Activated CD4-positive, alpha-beta T cell treated with anti-CD3 and anti-CD28 coated beads, Interleukin-2, Interleukin-6, amounts not matched to agents 100 ng/mL and 50 ng/mL, durations not matched to agents 16 hours and 8 hours (primary cell): ENCODE results near the gene TEX10.
"Not testable (repeated sequence)": the region's sequence is repeated elsewhere in the genome, so short reads cannot be mapped to it uniquely, and the experiment has no call there.

ENCODE experiments used
- DNase-seq: peaks from one replicate; pipeline ENCODE4 v3.0.0-alpha.2; 2020

The TEX10 gene

GRCh38 chr9:100352727-100353505 is at the start of gene TEX10:
Gene TEX10, minus strand, starts transcription at chr9:100352942. Its CDS starts 3,579 bp downstream, at chr9:100349363.
- DNase-seq = peak; percentile 94

- DNase-seq = no peak
Measured at GRCh38 chr9:100401042-100401441, 48.3 kb upstream of the TEX10 start.

- no peak for DNase-seq
Measured at GRCh38 chr9:100397529-100398266, 45.0 kb upstream of the TEX10 start.

- DNase-seq = no peak
Measured at GRCh38 chr9:100396769-100397168, 44.0 kb upstream of the TEX10 start.

- no peak for DNase-seq
Measured at GRCh38 chr9:100394816-100395215, 42.1 kb upstream of the TEX10 start.

- DNase-seq = no peak
Measured at GRCh38 chr9:100394032-100394695, 41.4 kb upstream of the TEX10 start.

- DNase-seq = not testable (repeated sequence)
Measured at GRCh38 chr9:100392989-100393388, 40.2 kb upstream of the TEX10 start.

- DNase-seq = no peak
Measured at GRCh38 chr9:100379862-100380261, 27.1 kb upstream of the TEX10 start.

GRCh38 chr9:100377015-100377414 is 24.3 kb upstream of the TEX10 start:
- DNase-seq = no peak

GRCh38 chr9:100375658-100376057 is 22.9 kb upstream of the TEX10 start:
- no peak for DNase-seq

GRCh38 chr9:100372648-100373047 is 19.9 kb upstream of the TEX10 start:
- DNase-seq = no peak

- DNase-seq = no peak
Measured at GRCh38 chr9:100370064-100370723, 17.5 kb upstream of the TEX10 start.

GRCh38 chr9:100368672-100369071 is 15.9 kb upstream of the TEX10 start:
- DNase-seq = no peak

- DNase-seq = no peak
Measured at GRCh38 chr9:100366121-100366520, 13.4 kb upstream of the TEX10 start.

- DNase-seq = no peak
Measured at GRCh38 chr9:100364013-100364412, 11.3 kb upstream of the TEX10 start.

- no peak for DNase-seq
Measured at GRCh38 chr9:100359057-100359456, 6.3 kb upstream of the TEX10 start.

- no peak for DNase-seq
Measured at GRCh38 chr9:100357501-100357900, 4.8 kb upstream of the TEX10 start.

GRCh38 chr9:100355561-100355960 is 2.8 kb upstream of the TEX10 start:
- no peak for DNase-seq

GRCh38 chr9:100354121-100354800 is 1.5 kb upstream of the TEX10 start:
- no peak for DNase-seq

GRCh38 chr9:100352201-100352726 is 478 bp downstream of the TEX10 start:
- DNase-seq = peak; percentile 39

GRCh38 chr9:100351508-100351907 is 1.2 kb downstream of the TEX10 start:
- no peak for DNase-seq

GRCh38 chr9:100350188-100350587 is 2.6 kb downstream of the TEX10 start:
- DNase-seq = no peak
